ENCODE measurements around the gene SLC25A4.
A peak's percentile ranks its signal among the peaks of the same experiment; 100 is the strongest.

Gene SLC25A4

DNA sequence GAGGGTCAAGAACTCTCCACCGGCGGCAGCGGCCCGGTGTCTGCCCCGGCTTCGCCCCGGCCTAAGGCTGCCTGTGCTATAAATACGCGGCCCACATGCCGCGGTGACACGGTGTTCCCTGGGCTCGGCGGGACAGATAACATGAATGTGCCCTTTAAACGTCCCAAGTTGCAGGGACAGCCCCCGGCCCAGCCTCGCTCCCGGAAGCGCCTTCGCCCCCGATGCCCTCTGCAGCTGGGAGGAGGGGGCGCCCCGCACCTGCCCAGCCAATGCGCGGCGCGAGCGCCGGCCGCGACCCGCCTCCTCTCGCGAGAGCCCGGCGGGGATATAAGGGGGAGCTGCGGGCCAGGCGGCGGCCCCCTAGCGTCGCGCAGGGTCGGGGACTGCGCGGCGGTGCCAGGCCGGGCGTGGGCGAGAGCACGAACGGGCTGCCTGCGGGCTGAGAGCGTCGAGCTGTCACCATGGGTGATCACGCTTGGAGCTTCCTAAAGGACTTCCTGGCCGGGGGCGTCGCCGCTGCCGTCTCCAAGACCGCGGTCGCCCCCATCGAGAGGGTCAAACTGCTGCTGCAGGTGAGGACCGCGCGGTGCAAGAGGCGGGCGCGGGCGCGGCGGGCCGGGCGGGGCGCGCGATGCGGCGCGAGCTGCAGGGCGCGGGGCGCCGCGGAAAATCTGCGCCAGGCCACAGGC is at the start of gene SLC25A4:
TSS of gene SLC25A4 (plus strand) at position 355 of the 689 bp plus-strand sequence. CDS start at position 462, 107 bp downstream.
- peak; percentile 32 for DNase-seq (ENCODE audit: extremely low read depth, low read depth)

GRCh38 chr4:185093603-185094002 is 49.5 kb upstream of the SLC25A4 start:
- no peak for TF ChIP-seq CTCF (IDR thresholded peaks at IDR 0.05; ENCODE audit: low read depth, low read length)
- DNase-seq (ENCODE audit: extremely low read depth, low read depth), result no peak

More for the DNA sequence above, at the start of gene SLC25A4:
- TF ChIP-seq CTCF (IDR thresholded peaks at IDR 0.05; ENCODE audit: low read depth, low read length), result no peak; the same call in none of the 2 replicates

DNA sequence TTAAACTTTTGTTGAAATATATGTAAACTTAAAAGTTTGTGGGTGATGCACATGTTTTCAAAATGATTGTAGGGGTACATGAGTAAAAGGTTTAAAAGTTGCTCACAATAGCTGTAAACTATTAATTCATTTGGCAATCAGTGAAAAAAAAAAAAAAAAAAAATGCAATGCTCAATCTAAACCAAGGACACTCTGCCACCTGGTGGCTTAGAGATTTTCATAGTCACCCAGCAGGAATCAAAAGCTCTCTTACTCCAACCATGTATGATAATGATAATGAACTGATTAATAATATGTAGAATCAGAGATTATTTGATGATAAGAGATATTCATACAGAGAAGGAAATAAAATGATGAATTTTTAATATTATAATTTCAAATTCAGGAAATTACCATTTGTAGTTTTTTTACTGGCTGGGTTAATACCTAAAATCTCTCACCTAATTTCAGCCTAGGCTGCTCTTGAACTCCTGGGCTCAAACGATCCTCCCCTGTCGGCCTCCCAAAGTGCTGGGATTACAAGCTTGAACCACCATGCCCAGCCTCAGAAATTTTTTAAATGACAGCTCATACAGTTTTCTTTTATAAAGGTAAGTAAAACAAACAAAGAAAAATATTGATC is 46.9 kb upstream of the SLC25A4 start:
- peak; percentile 7 for DNase-seq (ENCODE audit: extremely low read depth, low read depth)
- peak; percentile 55 for TF ChIP-seq CTCF (IDR thresholded peaks at IDR 0.05; ENCODE audit: low read depth, low read length)

GRCh38 chr4:185098474-185098873 is 44.6 kb upstream of the SLC25A4 start:
- TF ChIP-seq CTCF (IDR thresholded peaks at IDR 0.05; ENCODE audit: low read depth, low read length), result no peak
- no peak for DNase-seq (ENCODE audit: extremely low read depth, low read depth)

DNA sequence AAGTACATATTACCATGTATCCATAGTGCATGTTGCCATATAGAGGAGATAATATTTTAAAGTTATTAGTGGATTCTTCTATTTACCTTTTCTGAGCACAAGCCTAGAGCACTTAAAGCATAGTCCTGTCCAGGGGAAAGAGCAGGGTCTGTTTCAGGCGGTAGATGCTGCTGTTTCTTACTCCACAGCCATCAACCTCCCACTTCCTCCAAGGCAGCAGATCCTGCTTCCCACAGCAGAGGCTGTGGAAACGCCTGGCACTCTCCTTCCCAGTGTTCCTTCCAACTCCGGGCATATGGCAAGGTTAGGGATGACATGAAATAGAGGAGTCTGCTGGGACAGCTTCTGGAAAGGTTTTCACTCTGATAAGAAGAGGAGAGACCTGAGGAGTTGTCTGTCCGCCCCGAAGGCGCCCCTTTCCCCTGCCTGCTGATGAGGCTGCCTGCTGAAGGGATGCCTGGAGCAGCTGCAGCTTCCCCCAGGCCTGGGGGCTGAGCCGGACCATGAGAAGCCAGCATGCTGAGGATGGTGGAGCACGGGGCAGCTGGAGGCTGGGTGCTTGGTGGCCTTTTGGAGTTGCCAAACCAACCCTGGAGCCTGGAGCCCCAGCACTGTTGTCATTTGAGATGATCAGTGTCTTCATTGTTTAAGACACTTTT is 43.9 kb upstream of the SLC25A4 start:
- no peak for TF ChIP-seq CTCF (IDR thresholded peaks at IDR 0.05; ENCODE audit: low read depth, low read length)

DNA sequence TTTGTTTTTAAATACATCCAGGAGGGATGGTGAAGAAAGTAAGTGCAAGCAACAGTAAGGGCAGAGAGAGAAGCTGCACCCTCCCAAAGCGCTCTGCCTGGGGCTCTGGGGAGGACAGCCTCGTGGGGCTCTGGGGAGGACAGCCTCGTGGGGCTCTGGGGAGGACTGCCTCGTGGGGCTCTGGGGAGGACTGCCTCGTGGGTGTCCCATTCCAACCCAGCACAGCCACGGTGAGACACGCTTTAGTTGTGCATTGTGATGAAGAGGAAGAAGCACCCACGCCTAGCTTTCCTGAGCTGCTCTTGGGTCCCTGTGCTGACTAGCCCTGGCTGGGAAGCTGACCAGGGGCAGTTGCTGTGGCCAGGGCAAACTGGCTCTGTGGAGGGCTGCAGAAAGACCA is 43.1 kb upstream of the SLC25A4 start:
- TF ChIP-seq CTCF (IDR thresholded peaks at IDR 0.05; ENCODE audit: low read depth, low read length), result no peak
- no peak for DNase-seq (ENCODE audit: extremely low read depth, low read depth)

More for the DNA sequence above, 43.9 kb upstream of the SLC25A4 start:
- DNase-seq (ENCODE audit: extremely low read depth, low read depth), result no peak

GRCh38 chr4:185100423-185100822 is 42.6 kb upstream of the SLC25A4 start:
- DNase-seq (ENCODE audit: extremely low read depth, low read depth), result no peak
- no peak for TF ChIP-seq CTCF (IDR thresholded peaks at IDR 0.05; ENCODE audit: low read depth, low read length)

All from AG09319 (cell line).